ENCODE data around the gene ADGRG6.

DNA sequence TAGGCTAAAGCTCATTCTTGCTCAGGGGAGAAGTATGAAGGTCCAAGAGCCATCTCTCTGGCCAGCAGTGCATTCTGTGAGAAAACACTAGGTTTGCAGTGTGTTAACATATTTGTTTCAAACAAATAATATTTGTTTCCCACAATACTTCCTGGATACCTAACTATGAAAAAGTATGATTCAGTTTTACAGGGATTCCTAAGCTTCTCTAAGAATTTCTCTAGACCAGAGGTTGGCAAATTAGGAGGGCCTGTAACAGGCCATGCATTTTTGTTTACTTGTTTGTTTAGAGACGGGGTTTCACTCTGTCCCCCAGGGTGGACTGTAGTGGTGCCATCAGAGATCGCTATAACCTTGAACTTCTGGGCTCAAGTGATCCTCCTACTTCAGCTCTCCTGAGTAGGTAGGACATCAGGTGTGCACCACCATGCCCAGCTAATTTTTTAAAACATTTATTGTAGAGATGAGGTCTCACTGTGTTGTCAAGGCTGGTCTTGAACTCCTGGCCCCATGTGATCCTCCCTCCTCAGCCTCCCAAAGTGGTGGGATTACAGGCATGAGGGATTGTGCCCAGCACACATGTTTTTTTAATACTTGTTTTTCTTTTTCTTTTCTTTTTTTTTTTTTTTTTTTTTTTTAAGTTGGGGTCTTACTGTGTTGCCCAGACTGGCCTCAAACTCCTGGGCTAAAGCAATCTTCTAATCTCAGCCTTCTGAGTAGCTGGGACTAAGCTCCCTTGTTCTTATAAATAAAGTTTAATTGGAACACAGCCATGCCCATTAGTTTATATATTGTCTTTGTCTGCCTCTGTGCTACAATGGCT lies 71.7 kb downstream of the ADGRG6 start:
- TF ChIP-seq, protein P1, sequence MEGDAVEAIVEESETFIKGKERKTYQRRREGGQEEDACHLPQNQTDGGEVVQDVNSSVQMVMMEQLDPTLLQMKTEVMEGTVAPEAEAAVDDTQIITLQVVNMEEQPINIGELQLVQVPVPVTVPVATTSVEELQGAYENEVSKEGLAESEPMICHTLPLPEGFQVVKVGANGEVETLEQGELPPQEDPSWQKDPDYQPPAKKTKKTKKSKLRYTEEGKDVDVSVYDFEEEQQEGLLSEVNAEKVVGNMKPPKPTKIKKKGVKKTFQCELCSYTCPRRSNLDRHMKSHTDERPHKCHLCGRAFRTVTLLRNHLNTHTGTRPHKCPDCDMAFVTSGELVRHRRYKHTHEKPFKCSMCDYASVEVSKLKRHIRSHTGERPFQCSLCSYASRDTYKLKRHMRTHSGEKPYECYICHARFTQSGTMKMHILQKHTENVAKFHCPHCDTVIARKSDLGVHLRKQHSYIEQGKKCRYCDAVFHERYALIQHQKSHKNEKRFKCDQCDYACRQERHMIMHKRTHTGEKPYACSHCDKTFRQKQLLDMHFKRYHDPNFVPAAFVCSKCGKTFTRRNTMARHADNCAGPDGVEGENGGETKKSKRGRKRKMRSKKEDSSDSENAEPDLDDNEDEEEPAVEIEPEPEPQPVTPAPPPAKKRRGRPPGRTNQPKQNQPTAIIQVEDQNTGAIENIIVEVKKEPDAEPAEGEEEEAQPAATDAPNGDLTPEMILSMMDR (IDR thresholded peaks at IDR 0.05): no peak
- TF ChIP-seq, protein P2, sequence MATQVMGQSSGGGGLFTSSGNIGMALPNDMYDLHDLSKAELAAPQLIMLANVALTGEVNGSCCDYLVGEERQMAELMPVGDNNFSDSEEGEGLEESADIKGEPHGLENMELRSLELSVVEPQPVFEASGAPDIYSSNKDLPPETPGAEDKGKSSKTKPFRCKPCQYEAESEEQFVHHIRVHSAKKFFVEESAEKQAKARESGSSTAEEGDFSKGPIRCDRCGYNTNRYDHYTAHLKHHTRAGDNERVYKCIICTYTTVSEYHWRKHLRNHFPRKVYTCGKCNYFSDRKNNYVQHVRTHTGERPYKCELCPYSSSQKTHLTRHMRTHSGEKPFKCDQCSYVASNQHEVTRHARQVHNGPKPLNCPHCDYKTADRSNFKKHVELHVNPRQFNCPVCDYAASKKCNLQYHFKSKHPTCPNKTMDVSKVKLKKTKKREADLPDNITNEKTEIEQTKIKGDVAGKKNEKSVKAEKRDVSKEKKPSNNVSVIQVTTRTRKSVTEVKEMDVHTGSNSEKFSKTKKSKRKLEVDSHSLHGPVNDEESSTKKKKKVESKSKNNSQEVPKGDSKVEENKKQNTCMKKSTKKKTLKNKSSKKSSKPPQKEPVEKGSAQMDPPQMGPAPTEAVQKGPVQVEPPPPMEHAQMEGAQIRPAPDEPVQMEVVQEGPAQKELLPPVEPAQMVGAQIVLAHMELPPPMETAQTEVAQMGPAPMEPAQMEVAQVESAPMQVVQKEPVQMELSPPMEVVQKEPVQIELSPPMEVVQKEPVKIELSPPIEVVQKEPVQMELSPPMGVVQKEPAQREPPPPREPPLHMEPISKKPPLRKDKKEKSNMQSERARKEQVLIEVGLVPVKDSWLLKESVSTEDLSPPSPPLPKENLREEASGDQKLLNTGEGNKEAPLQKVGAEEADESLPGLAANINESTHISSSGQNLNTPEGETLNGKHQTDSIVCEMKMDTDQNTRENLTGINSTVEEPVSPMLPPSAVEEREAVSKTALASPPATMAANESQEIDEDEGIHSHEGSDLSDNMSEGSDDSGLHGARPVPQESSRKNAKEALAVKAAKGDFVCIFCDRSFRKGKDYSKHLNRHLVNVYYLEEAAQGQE (IDR thresholded peaks at IDR 0.05; ENCODE audit: insufficient read depth in 1 of 2, low read depth in 2 of 2, low read length in 1 of 2): no peak
